Measurements from ENCODE around the gene GALE.
"Not testable (repeated sequence)": the region's sequence is repeated elsewhere in the genome, so short reads cannot be mapped to it uniquely, and the experiment has no call there.

The GALE gene

GRCh38 chr1:23837908-23838307, 37.4 kb upstream of the GALE start:
- TF ChIP-seq CTCF (IDR thresholded peaks at IDR 0.05; ENCODE audit: low read depth, low read length): no peak
- no peak overlapping the region for H3K4me3 ChIP-seq (replicated peaks in 1 of 2; ENCODE audit: low read depth in 2 of 2, low read length in 2 of 2)
- DNase-seq (ENCODE audit: low read depth in 2 of 2): no peak

DNA sequence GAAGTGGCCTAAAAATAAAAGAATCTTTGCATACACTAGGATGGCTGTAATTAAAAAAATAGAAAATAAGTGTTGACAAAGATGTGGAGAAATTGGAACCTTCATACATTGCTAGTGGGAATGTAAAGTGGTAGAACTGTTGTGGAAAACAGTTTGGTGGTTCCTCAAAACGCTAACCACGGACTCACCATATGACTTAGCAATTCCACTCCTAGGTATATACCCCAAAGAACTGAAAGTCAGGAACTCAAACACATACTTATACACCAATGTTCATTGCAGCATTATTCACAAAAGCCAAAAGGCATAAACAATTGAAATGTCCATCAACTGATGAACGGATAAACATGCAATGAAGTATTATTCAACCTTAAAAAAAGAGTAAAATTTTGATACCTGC, 35.5 kb upstream of the GALE start:
- TF ChIP-seq CTCF (IDR thresholded peaks at IDR 0.05; ENCODE audit: low read depth, low read length): no peak
- no peak for DNase-seq (ENCODE audit: low read depth in 2 of 2)
- no peak overlapping the region for H3K4me3 ChIP-seq (replicated peaks in 1 of 2; ENCODE audit: low read depth in 2 of 2, low read length in 2 of 2)

GRCh38 chr1:23834156-23834555, 33.6 kb upstream of the GALE start:
- not testable (repeated sequence) for H3K4me3 ChIP-seq (replicated peaks in 1 of 2; ENCODE audit: low read depth in 2 of 2, low read length in 2 of 2); DNase-seq (ENCODE audit: low read depth in 2 of 2)

DNA sequence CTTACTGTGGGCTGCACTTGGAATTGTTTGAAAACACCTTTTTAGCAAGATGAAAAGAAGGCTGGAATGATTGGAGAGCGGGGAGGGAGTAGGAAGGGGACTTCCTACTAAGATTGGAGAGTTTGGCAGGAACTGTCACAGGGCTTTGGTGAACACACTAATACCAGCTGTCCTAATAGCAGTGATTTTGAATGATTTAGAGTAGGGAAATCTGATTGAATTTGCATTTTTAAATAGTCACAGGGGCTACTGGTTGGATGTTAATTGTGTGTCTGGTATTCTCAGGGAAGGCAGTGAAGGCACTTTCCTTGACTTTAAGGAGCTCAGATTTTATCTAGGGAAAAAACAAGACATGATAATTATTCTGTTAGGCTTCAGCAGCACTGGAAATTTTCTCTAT, 27.2 kb upstream of the GALE start:
- no peak for DNase-seq (ENCODE audit: low read depth in 2 of 2)
- no peak overlapping the region for H3K4me3 ChIP-seq (replicated peaks in 1 of 2; ENCODE audit: low read depth in 2 of 2, low read length in 2 of 2)
- no peak for TF ChIP-seq CTCF (IDR thresholded peaks at IDR 0.05; ENCODE audit: low read depth, low read length)

DNA sequence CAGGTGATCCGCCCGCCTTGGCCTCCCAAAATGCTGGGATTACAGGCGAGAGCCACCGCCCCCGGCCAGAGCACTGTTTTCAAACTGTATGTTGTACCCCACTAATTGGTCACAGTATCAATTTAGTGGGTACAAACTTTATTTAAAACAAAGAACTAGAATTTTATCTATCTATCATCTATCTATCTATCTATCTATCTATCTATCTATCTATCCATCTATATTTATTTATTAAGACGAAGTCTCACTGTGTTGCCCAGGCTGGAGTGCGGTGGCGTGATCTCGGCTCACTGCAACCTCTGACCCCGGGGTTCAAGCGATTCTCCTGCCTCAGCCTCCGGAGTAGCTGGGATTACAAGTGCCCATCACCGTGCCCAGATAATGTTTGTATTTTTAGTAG, 26.0 kb upstream of the GALE start:
- not testable (repeated sequence) for H3K4me3 ChIP-seq (replicated peaks in 1 of 2; ENCODE audit: low read depth in 2 of 2, low read length in 2 of 2); DNase-seq (ENCODE audit: low read depth in 2 of 2)

DNA sequence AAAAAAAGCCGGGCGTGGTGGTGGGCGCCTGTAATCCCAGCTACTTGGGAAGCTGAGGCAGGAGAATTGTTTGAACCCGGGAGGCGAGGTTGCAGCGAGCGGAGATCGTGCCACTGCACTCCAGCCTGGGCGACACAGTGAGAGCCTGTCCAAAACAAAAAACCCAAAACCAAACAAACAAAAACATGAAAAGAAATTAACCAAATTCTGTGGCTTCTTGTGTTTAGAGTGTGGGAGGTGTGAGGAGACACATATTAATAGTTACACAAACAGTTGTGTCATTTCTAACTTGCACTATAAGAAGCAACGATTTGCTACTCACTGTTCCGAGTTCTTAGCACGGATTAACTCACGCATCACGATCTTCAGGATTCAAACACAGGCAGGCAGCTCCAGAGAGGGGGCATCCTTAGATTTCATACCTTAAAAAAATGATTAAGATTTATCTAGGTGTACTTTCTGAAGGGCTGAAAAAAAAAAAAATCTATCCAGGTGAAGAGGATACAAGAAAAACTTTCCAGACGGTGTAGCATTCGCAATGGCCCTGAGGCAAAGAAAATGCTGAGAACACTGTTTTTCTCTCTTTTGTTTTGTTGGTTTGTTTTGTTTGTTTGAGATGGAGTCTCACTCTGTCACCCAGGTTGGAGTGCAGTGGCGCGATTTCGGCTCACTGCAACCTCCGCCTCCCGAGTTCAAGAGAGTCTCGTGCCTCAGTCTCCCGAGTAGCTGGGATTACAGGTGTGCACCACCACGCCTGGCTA, 25.4 kb upstream of the GALE start:
- H3K4me3 ChIP-seq (replicated peaks in 1 of 2; ENCODE audit: low read depth in 2 of 2, low read length in 2 of 2): peak overlapping the region in 1 of 2 donors; percentile 79
- no peak for TF ChIP-seq CTCF (IDR thresholded peaks at IDR 0.05; ENCODE audit: low read depth, low read length)
- DNase-seq (ENCODE audit: low read depth in 2 of 2): peak in 1 of 2 donors; percentile 11

- TF ChIP-seq CTCF (IDR thresholded peaks at IDR 0.05; ENCODE audit: low read depth, low read length): no peak
- peak within 1 kb of the TSS; percentile 79 to 98 for H3K4me3 ChIP-seq (replicated peaks in 1 of 2; ENCODE audit: low read depth in 2 of 2, low read length in 2 of 2)
- peak; percentile 89 to 93 for DNase-seq (ENCODE audit: low read depth in 2 of 2)
Measured at GRCh38 chr1:23825076-23825761, 24.7 kb upstream of the GALE start, which contains the start of gene HMGCL. Gene HMGCL (minus strand): TSS chr1:23825429. CDS start chr1:23825415, 14 bp downstream.
